DND-41 (cell line): Measurements from ENCODE around the gene TSTD2.

Experiments used
- CTCF ChIP-seq: IDR thresholded peaks from 2 replicates; pipeline ENCODE4 v1.5.1; 2012; ENCODE audit warnings: borderline replicate concordance, low read length, moderate library complexity, mild to moderate bottlenecking; ENCODE audit not compliant: poor library complexity, severe bottlenecking; ENCODE audit errors: extremely low read depth
- EZH2 ChIP-seq: IDR thresholded peaks from 3 replicates; pipeline ENCODE4 v1.6.1; 2012; ENCODE audit warnings: borderline replicate concordance, low read depth, mild to moderate bottlenecking, moderate library complexity, low read length, inconsistent platforms; ENCODE audit not compliant: severe bottlenecking

DNA sequence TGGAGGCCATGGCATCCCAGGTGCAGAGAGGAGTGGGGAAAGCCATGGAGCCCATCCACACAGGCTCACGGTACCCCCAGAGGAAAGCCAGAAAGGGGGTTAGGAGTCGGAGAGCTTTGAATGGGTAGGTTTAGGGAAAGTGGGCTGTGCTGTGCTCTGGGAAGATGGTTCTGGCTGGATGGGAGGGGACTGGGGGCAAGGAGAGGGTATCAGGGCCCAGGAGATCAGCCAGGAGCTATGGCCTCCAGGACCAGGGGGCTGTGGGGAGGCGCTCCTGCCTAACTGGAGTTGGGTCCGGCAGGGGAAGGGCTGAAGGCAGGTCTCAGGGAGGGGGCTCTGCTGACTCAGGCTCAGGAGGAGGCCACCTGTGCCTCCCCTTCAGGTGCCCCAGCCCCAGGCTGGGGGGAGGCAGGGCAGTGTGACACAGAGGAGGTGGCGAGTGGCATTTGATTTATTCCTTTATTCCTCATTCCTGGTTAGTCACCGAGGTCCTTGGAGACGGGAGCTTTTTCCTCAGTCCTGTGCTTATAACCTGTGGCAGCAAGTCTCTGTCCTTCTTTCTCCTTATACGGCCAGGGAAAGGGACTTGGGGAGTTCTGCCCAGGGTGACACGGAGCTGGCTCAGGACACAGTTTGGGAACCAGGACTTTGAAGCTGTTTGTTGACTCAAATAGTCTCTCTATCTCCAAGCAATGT is 60.8 kb downstream of the TSTD2 start:
- TF ChIP-seq CTCF (no peak), EZH2 (no peak)
